GM12878 (cell line): ENCODE results near the gene ATN1. TPM values are rescaled to one million over a fixed set of nuclear protein-coding genes. Genes with fewer than 3 reads are reported as not detected.

Experiments
- ASH2L ChIP-seq: fragments of 300-600, 200-600 bp; sonication (generic); IDR thresholded peaks from 2 replicates; pipeline ENCODE4 v1.6.1; 2017; ENCODE audit warnings: low read depth, mild to moderate bottlenecking, borderline replicate concordance
- BCL3 ChIP-seq: IDR thresholded peaks from 2 replicates; pipeline ENCODE4 v1.6.1; 2011; ENCODE audit warnings: borderline replicate concordance, low read depth, mild to moderate bottlenecking, moderate library complexity, low read length; ENCODE audit not compliant: insufficient read depth, poor library complexity, severe bottlenecking
- BHLHE40 ChIP-seq, 2 experiments: fragments of 450-650 bp in 1 of 2; IDR thresholded peaks; 2 replicates each; pipeline ENCODE4 v1.6.1; 2011 to 2017; ENCODE audit warnings: low read depth in 2 of 2, borderline replicate concordance in 1 of 2, improper control_type of control experiment in 1 of 2, low read length in 1 of 2, mild to moderate bottlenecking in 1 of 2
- CBX5 ChIP-seq: sonication (generic); IDR thresholded peaks from 2 replicates; pipeline ENCODE4 v1.6.1; 2016; ENCODE audit warnings: low read depth, moderate library complexity, mild to moderate bottlenecking, inconsistent platforms
- ELK1 ChIP-seq: IDR thresholded peaks from 2 replicates; pipeline ENCODE4 v1.6.1; 2012; ENCODE audit warnings: low read depth, low read length, improper control_type of control experiment
- ESRRA ChIP-seq: IDR thresholded peaks from 2 replicates; pipeline ENCODE4 v1.6.1; 2012; ENCODE audit warnings: mild to moderate bottlenecking, low read length, improper control_type of control experiment
- EZH2 ChIP-seq: IDR thresholded peaks from 2 replicates; pipeline ENCODE4 v1.6.1; 2012; ENCODE audit warnings: low read depth, mild to moderate bottlenecking, control low read depth, inconsistent platforms, low read length, borderline replicate concordance; ENCODE audit not compliant: control insufficient read depth
- FOS ChIP-seq: IDR thresholded peaks from 3 replicates; pipeline ENCODE4 v1.6.1; 2011; ENCODE audit warnings: borderline replicate concordance; ENCODE audit not compliant: insufficient read length; ENCODE audit errors: extremely low read depth
- FOXK2 ChIP-seq: fragments of 450-650 bp; IDR thresholded peaks from 2 replicates; pipeline ENCODE4 v1.6.1; 2017; ENCODE audit warnings: mild to moderate bottlenecking, moderate library complexity
- GABPA ChIP-seq: IDR thresholded peaks from 2 replicates; pipeline ENCODE4 v1.6.1; 2014; ENCODE audit warnings: antibody characterized with exemption, low read depth, mild to moderate bottlenecking, inconsistent platforms
- GATAD2B ChIP-seq: fragments of 450-650 bp; conservative IDR thresholded peaks from 2 replicates; pipeline ENCODE4 v1.6.1; 2017; ENCODE audit warnings: low read depth, mild to moderate bottlenecking, moderate library complexity
- LARP7 ChIP-seq: fragments of 450-650 bp; IDR thresholded peaks from 2 replicates; pipeline ENCODE4 v1.6.1; 2017; ENCODE audit warnings: mild to moderate bottlenecking
- MTA2 ChIP-seq: fragments of 450-650 bp; IDR thresholded peaks from 2 replicates; pipeline ENCODE4 v1.6.1; 2016; ENCODE audit warnings: low read depth, mild to moderate bottlenecking, moderate library complexity
- MTA3 ChIP-seq: IDR thresholded peaks from 2 replicates; pipeline ENCODE4 v1.6.1; 2012; ENCODE audit warnings: low read length, inconsistent platforms, borderline replicate concordance
- NFXL1 ChIP-seq: fragments of 450-650 bp; IDR thresholded peaks from 2 replicates; pipeline ENCODE4 v1.6.1; 2017; ENCODE audit warnings: antibody characterized with exemption, mild to moderate bottlenecking, borderline replicate concordance
- NKRF ChIP-seq: fragments of 450-650 bp; conservative IDR thresholded peaks from 2 replicates; pipeline ENCODE4 v1.6.1; 2017; ENCODE audit warnings: mild to moderate bottlenecking, moderate library complexity
- NR2C1 ChIP-seq: fragments of 450-650 bp; IDR thresholded peaks from 2 replicates; pipeline ENCODE4 v1.6.1; 2017; ENCODE audit warnings: antibody characterized with exemption, mild to moderate bottlenecking, moderate library complexity
- NR2C2 ChIP-seq: IDR thresholded peaks from 2 replicates; pipeline ENCODE4 v1.6.1; 2011; ENCODE audit warnings: borderline replicate concordance, low read depth; ENCODE audit not compliant: control insufficient read depth, insufficient read length
- RUNX3 ChIP-seq: IDR thresholded peaks from 2 replicates; pipeline ENCODE4 v1.6.1; 2012; ENCODE audit warnings: low read length, inconsistent platforms
- SIN3A ChIP-seq: IDR thresholded peaks from 2 replicates; pipeline ENCODE4 v1.6.1; 2012; ENCODE audit warnings: low read depth, low read length, improper control_type of control experiment
- SMAD1 ChIP-seq: fragments of 450-650 bp; IDR thresholded peaks from 2 replicates; pipeline ENCODE4 v1.6.1; 2018; ENCODE audit warnings: mild to moderate bottlenecking, low read depth; ENCODE audit not compliant: partially characterized antibody
- TAF1 ChIP-seq: IDR thresholded peaks from 2 replicates; pipeline ENCODE4 v1.6.1; 2011; ENCODE audit warnings: mild to moderate bottlenecking, low read depth, low read length, borderline replicate concordance
- TARDBP ChIP-seq: IDR thresholded peaks from 2 replicates; pipeline ENCODE4 v1.6.1; 2016; ENCODE audit warnings: borderline replicate concordance
- TCF7 ChIP-seq: IDR thresholded peaks from 2 replicates; pipeline ENCODE4 v1.6.1; 2014; ENCODE audit warnings: antibody characterized with exemption, borderline replicate concordance
- ZNF384 ChIP-seq: IDR thresholded peaks from 2 replicates; pipeline ENCODE4 v1.6.1; 2012; ENCODE audit warnings: low read depth, mild to moderate bottlenecking, low read length, improper control_type of control experiment, borderline replicate concordance
- ZNF622 ChIP-seq: fragments of 450-650 bp; IDR thresholded peaks from 2 replicates; pipeline ENCODE4 v1.6.1; 2017; ENCODE audit warnings: mild to moderate bottlenecking, inconsistent platforms
- polyA plus RNA-seq, 11 experiments: library from polyadenylated mRNA; depleted of rRNA in 4 of 11; unstranded in 6 of 11; stranded (reverse) in 5 of 11; fragments of >200 nt; fragmentation: Nextera tagmentation in 4 of 11; fragmentation: Illumina TruSeq in 1 of 11; extraction: Ambion mirVana in 4 of 11; extraction: Trizol in 1 of 11; gene quantifications; 1 replicate in 1 of 11; 2 replicates in 10 of 11; pipeline versions ENCODE4 v1.2.1 to v1.2.3, GENCODE V29; 2011 to 2016; ENCODE audit warnings: inconsistent platforms in 2 of 11, missing spikeins in 2 of 11, low read depth in 1 of 11
- total RNA-seq, 4 experiments: library from RNA; depleted of rRNA in 3 of 4; stranded (reverse); fragments of >200 nt in 3 of 4; fragmentation: Illumina TruSeq in 1 of 4; extraction: Trizol in 1 of 4; gene quantifications; 2 replicates each; pipeline versions ENCODE4 v1.2.1 to v1.2.3, GENCODE V29; 2013 to 2021

ATN1 gene
- total and polyA plus RNA-seq, 10 of the 15 experiments (the other 5 are each of a cell fraction or from before 2014, with no cell fraction given) = 0.08 to 44.5 (median 5.0) TPM

- TF ChIP-seq FOS (no peak), MTA2 (peak; percentile 90), GABPA (no peak), ZNF384 (no peak; the same call in 1 of the 2 replicates), TARDBP (no peak), CBX5 (no peak), SMAD1 (peak; percentile 95), ELK1 (peak; percentile 61; the same call in 1 of the 2 replicates), FOXK2 (no peak), LARP7 (peak; percentile 18), ASH2L (peak; percentile 87; the same call in 1 of the 2 replicates), SIN3A (0 out of 2 replicates have a peak, but pooled peaks have one; percentile 46), EZH2 (no peak), TCF7 (no peak), NKRF (no peak; the same call in 1 of the 2 replicates), BHLHE40 (IDR thresholded peaks at IDR 0.05; ENCODE audit: borderline replicate concordance in 1 of 2, low read depth in 2 of 2, low read length in 1 of 2) (peak; percentile 84 to 87), ESRRA (no peak), TAF1 (peak; percentile 97), NFXL1 (no peak), RUNX3 (no peak), NR2C2 (no peak), GATAD2B (peak; percentile 98), ZNF622 (no peak), BCL3 (peak; percentile 36), MTA3 (no peak), NR2C1 (0 out of 2 replicates have a peak, but pooled peaks have one; percentile 17)
Measured at GRCh38 chr12:6953442-6954315, 25.9 kb downstream of the ATN1 start (continued).
